ENCODE results near the gene ITGAV. TPM values are rescaled to one million over a fixed set of nuclear protein-coding genes. Genes with fewer than 3 reads are reported as not detected.

Gene ITGAV
- total RNA-seq, 5 donors from 2014 or later (not counting 1 experiment from before 2014, with no cell fraction given) = 5.8 to 9.5 (median 5.9) TPM

GRCh38 chr2:186614373-186614772 lies 24.5 kb downstream of the ITGAV start:
- DNase-seq = no peak
- Mint-ChIP-seq H3K27me3 (no peaks in the 10 kb centered on the region), H3K36me3 (peaks cover 15% of the 10 kb centered on the region), H3K4me1 (peaks cover 0 to 2% (median 0%) of the 10 kb centered on the region in 3 donors), H3K4me3 (no peak overlapping the region), H3K27ac (no peak overlapping the region), H3K9me3 (no peaks in the 10 kb centered on the region)
- no CpG with 5 or more reads among the region's 2 CpGs for WGBS (ENCODE audit: insufficient coverage)
- ChIA-PET CTCF (interaction anchor here in 1 of 2 donors (0.5 kb wide), 1 partner anchor 104 kb away, joined by 5 read pairs; no protein-coding TSS in a partner anchor), POLR2A (interaction anchor here in 1 of 2 donors (0.6 kb wide), 1 partner anchor 52 kb away, joined by 4 read pairs; no protein-coding TSS in a partner anchor)
- H3K36me3 ChIP-seq (ENCODE audit: control insufficient read depth in 2 of 2, extremely low read depth in 1 of 2, insufficient read depth in 1 of 2, low read length in 1 of 2) = peaks cover 0 to 4% of the 10 kb centered on the region in 2 donors
- no peak for ATAC-seq (replicated peaks in 1 of 4)
- no peaks in the 10 kb centered on the region for H3K4me1 ChIP-seq (ENCODE audit: control insufficient read depth in 1 of 2, extremely low read depth in 1 of 2, insufficient read depth in 2 of 2, low read length in 2 of 2)
- no peaks in the 10 kb centered on the region for H3K9me3 ChIP-seq
- H3K27me3 ChIP-seq (replicated peaks in 1 of 2; ENCODE audit: control insufficient read depth in 2 of 2, extremely low read depth in 1 of 2, insufficient read depth in 2 of 2, low read length in 1 of 2) = no peaks in the 10 kb centered on the region
- no peak overlapping the region for H3K4me3 ChIP-seq (ENCODE audit: control insufficient read depth in 1 of 2, extremely low read depth in 1 of 2, low read length in 1 of 2)
- H3K27ac ChIP-seq (ENCODE audit: low read length) = no peak overlapping the region

GRCh38 chr2:186617148-186617547 lies 27.3 kb downstream of the ITGAV start:
- no peak for ATAC-seq (replicated peaks in 1 of 4)
- no peaks in the 10 kb centered on the region for H3K4me1 Mint-ChIP-seq
- WGBS (ENCODE audit: insufficient coverage) = 100% methylated on average over 3 of the region's 4 CpGs

GRCh38 chr2:186617771-186618170 lies 27.9 kb downstream of the ITGAV start:
- 100% methylated on average over 1 of the region's 1 CpG for WGBS (ENCODE audit: insufficient coverage)
- Mint-ChIP-seq H3K27me3 (no peaks in the 10 kb centered on the region), H3K4me3 (no peak overlapping the region), H3K36me3 (peaks cover 20% of the 10 kb centered on the region), H3K27ac (no peak overlapping the region), H3K4me1 (no peaks in the 10 kb centered on the region), H3K9me3 (no peaks in the 10 kb centered on the region)
- H3K27ac ChIP-seq (ENCODE audit: low read length) = no peak overlapping the region
- H3K36me3 ChIP-seq (ENCODE audit: control insufficient read depth in 2 of 2, extremely low read depth in 1 of 2, insufficient read depth in 1 of 2, low read length in 1 of 2) = peaks cover 0 to 2% of the 10 kb centered on the region in 2 donors
- ChIA-PET POLR2A (no interaction called here), CTCF (no interaction called here)
- H3K4me3 ChIP-seq (ENCODE audit: control insufficient read depth in 1 of 2, extremely low read depth in 1 of 2, low read length in 1 of 2) = no peak overlapping the region
- H3K27me3 ChIP-seq (replicated peaks in 1 of 2; ENCODE audit: control insufficient read depth in 2 of 2, extremely low read depth in 1 of 2, insufficient read depth in 2 of 2, low read length in 1 of 2) = no peaks in the 10 kb centered on the region
- no peaks in the 10 kb centered on the region for H3K9me3 ChIP-seq
- DNase-seq (no peak), ATAC-seq (replicated peaks in 1 of 4) (no peak)
- no peaks in the 10 kb centered on the region for H3K4me1 ChIP-seq (ENCODE audit: control insufficient read depth in 1 of 2, extremely low read depth in 1 of 2, insufficient read depth in 2 of 2, low read length in 2 of 2)

More at GRCh38 chr2:186617148-186617547, 27.3 kb downstream of the ITGAV start:
- H3K9me3 ChIP-seq = no peaks in the 10 kb centered on the region
- no peaks in the 10 kb centered on the region for H3K27me3 ChIP-seq (replicated peaks in 1 of 2; ENCODE audit: control insufficient read depth in 2 of 2, extremely low read depth in 1 of 2, insufficient read depth in 2 of 2, low read length in 1 of 2)
- Mint-ChIP-seq H3K36me3 (peaks cover 14% of the 10 kb centered on the region), H3K27ac (no peak overlapping the region), H3K27me3 (no peaks in the 10 kb centered on the region), H3K9me3 (no peaks in the 10 kb centered on the region), H3K4me3 (no peak overlapping the region)
- ChIA-PET CTCF (interaction anchor here in 1 of 2 donors (0.7 kb wide), 1 partner anchor 28 kb away, joined by 3 read pairs; no protein-coding TSS in a partner anchor), POLR2A (no interaction called here)
- no peaks in the 10 kb centered on the region for H3K4me1 ChIP-seq (ENCODE audit: control insufficient read depth in 1 of 2, extremely low read depth in 1 of 2, insufficient read depth in 2 of 2, low read length in 2 of 2)
- no peak for DNase-seq
- H3K36me3 ChIP-seq (ENCODE audit: control insufficient read depth in 2 of 2, extremely low read depth in 1 of 2, insufficient read depth in 1 of 2, low read length in 1 of 2) = peaks cover 0 to under 1% of the 10 kb centered on the region in 2 donors
- no peak overlapping the region for H3K4me3 ChIP-seq (ENCODE audit: control insufficient read depth in 1 of 2, extremely low read depth in 1 of 2, low read length in 1 of 2)
- H3K27ac ChIP-seq (ENCODE audit: low read length) = no peak overlapping the region

- no CpG with 5 or more reads among the region's 1 CpG for WGBS (ENCODE audit: insufficient coverage)
Observed at GRCh38 chr2:186618696-186619095, 28.8 kb downstream of the ITGAV start.

GRCh38 chr2:186623084-186623483 lies 33.2 kb downstream of the ITGAV start:
- Mint-ChIP-seq H3K4me1 (no peaks in the 10 kb centered on the region), H3K4me3 (no peak overlapping the region), H3K27ac (no peak overlapping the region), H3K9me3 (no peaks in the 10 kb centered on the region), H3K27me3 (no peaks in the 10 kb centered on the region), H3K36me3 (peaks cover 34% of the 10 kb centered on the region)
- ChIA-PET CTCF (no interaction called here), POLR2A (no interaction called here)
- Histone ChIP-seq H3K36me3 (ENCODE audit: control insufficient read depth in 2 of 2, extremely low read depth in 1 of 2, insufficient read depth in 1 of 2, low read length in 1 of 2) (peaks cover 0 to 10% of the 10 kb centered on the region in 2 donors), H3K4me3 (ENCODE audit: control insufficient read depth in 1 of 2, extremely low read depth in 1 of 2, low read length in 1 of 2) (no peak overlapping the region), H3K27me3 (replicated peaks in 1 of 2; ENCODE audit: control insufficient read depth in 2 of 2, extremely low read depth in 1 of 2, insufficient read depth in 2 of 2, low read length in 1 of 2) (no peaks in the 10 kb centered on the region), H3K27ac (ENCODE audit: low read length) (no peak overlapping the region), H3K9me3 (no peaks in the 10 kb centered on the region), H3K4me1 (ENCODE audit: control insufficient read depth in 1 of 2, extremely low read depth in 1 of 2, insufficient read depth in 2 of 2, low read length in 2 of 2) (no peaks in the 10 kb centered on the region)
- no peak for ATAC-seq (replicated peaks in 1 of 4)
- no CpG with 5 or more reads among the region's 2 CpGs for WGBS (ENCODE audit: insufficient coverage)
- DNase-seq = no peak

More at GRCh38 chr2:186618696-186619095, 28.8 kb downstream of the ITGAV start:
- Histone ChIP-seq H3K36me3 (ENCODE audit: control insufficient read depth in 2 of 2, extremely low read depth in 1 of 2, insufficient read depth in 1 of 2, low read length in 1 of 2) (peaks cover 0 to 6% of the 10 kb centered on the region in 2 donors), H3K4me1 (ENCODE audit: control insufficient read depth in 1 of 2, extremely low read depth in 1 of 2, insufficient read depth in 2 of 2, low read length in 2 of 2) (no peaks in the 10 kb centered on the region), H3K4me3 (ENCODE audit: control insufficient read depth in 1 of 2, extremely low read depth in 1 of 2, low read length in 1 of 2) (no peak overlapping the region), H3K27me3 (replicated peaks in 1 of 2; ENCODE audit: control insufficient read depth in 2 of 2, extremely low read depth in 1 of 2, insufficient read depth in 2 of 2, low read length in 1 of 2) (no peaks in the 10 kb centered on the region), H3K9me3 (no peaks in the 10 kb centered on the region), H3K27ac (ENCODE audit: low read length) (no peak overlapping the region)
- DNase-seq = no peak
- POLR2A ChIA-PET = no interaction called here
- ATAC-seq (replicated peaks in 1 of 4) = no peak
- Mint-ChIP-seq H3K4me1 (no peaks in the 10 kb centered on the region), H3K9me3 (no peaks in the 10 kb centered on the region), H3K27me3 (no peaks in the 10 kb centered on the region), H3K27ac (no peak overlapping the region), H3K4me3 (no peak overlapping the region), H3K36me3 (peaks cover 25% of the 10 kb centered on the region)
- CTCF ChIA-PET = no interaction called here

- no peak overlapping the region for H3K4me3 Mint-ChIP-seq
- H3K27ac Mint-ChIP-seq = no peak overlapping the region
- WGBS (ENCODE audit: insufficient coverage) = no CpG with 5 or more reads among the region's 3 CpGs
- Histone ChIP-seq H3K27ac (ENCODE audit: low read length) (no peak overlapping the region), H3K9me3 (no peaks in the 10 kb centered on the region), H3K36me3 (ENCODE audit: control insufficient read depth in 2 of 2, extremely low read depth in 1 of 2, insufficient read depth in 1 of 2, low read length in 1 of 2) (peaks cover 0 to 10% of the 10 kb centered on the region in 2 donors), H3K27me3 (replicated peaks in 1 of 2; ENCODE audit: control insufficient read depth in 2 of 2, extremely low read depth in 1 of 2, insufficient read depth in 2 of 2, low read length in 1 of 2) (no peaks in the 10 kb centered on the region), H3K4me1 (ENCODE audit: control insufficient read depth in 1 of 2, extremely low read depth in 1 of 2, insufficient read depth in 2 of 2, low read length in 2 of 2) (no peaks in the 10 kb centered on the region), H3K4me3 (ENCODE audit: control insufficient read depth in 1 of 2, extremely low read depth in 1 of 2, low read length in 1 of 2) (no peak overlapping the region)
- ChIA-PET POLR2A (no interaction called here), CTCF (no interaction called here)
- no peak for DNase-seq
- peaks cover 36% of the 10 kb centered on the region for H3K36me3 Mint-ChIP-seq
- no peak for ATAC-seq (replicated peaks in 1 of 4)
- no peaks in the 10 kb centered on the region for H3K9me3 Mint-ChIP-seq
- no peaks in the 10 kb centered on the region for H3K4me1 Mint-ChIP-seq
- no peaks in the 10 kb centered on the region for H3K27me3 Mint-ChIP-seq
Observed at GRCh38 chr2:186624276-186624675, 34.4 kb downstream of the ITGAV start.
